BE2C (cell line): Measurements from ENCODE around the gene ITIH1.
A peak's percentile ranks its signal among the peaks of the same experiment; 100 is the strongest.

Experiments used
- DNase-seq: peaks from one replicate; pipeline ENCODE4 v3.0.0-alpha.2; 2020
- H3K27me3 ChIP-seq: fragments of 250-450 bp; sonication (Bioruptor Pico); 2 replicates; pipeline ENCODE4 v1.5.1; 2020; ENCODE audit warnings: mild to moderate bottlenecking
- H3K36me3 ChIP-seq: fragments of 250-450 bp; sonication (Bioruptor Pico); 2 replicates; pipeline ENCODE4 v1.5.1; 2020; ENCODE audit warnings: mild to moderate bottlenecking
- H3K4me1 ChIP-seq: fragments of 250-450 bp; sonication (Bioruptor Pico); 2 replicates; pipeline ENCODE4 v1.5.1; 2020
- H3K4me3 ChIP-seq: 2 replicates; pipeline ENCODE4 v1.5.1; 2011; ENCODE audit warnings: low read depth, low read length
- H3K9me3 ChIP-seq: fragments of 250-450 bp; sonication (Bioruptor Pico); 2 replicates; pipeline ENCODE4 v1.5.1; 2020
- TF ChIP-seq, protein P1 (sequence below): IDR thresholded peaks from 2 replicates; pipeline ENCODE4 v1.5.1; 2012; ENCODE audit warnings: mild to moderate bottlenecking, low read depth, low read length

Gene ITIH1

GRCh38 chr3:52756141-52756540 lies 21.3 kb upstream of the ITIH1 start:
- TF ChIP-seq, protein P1, sequence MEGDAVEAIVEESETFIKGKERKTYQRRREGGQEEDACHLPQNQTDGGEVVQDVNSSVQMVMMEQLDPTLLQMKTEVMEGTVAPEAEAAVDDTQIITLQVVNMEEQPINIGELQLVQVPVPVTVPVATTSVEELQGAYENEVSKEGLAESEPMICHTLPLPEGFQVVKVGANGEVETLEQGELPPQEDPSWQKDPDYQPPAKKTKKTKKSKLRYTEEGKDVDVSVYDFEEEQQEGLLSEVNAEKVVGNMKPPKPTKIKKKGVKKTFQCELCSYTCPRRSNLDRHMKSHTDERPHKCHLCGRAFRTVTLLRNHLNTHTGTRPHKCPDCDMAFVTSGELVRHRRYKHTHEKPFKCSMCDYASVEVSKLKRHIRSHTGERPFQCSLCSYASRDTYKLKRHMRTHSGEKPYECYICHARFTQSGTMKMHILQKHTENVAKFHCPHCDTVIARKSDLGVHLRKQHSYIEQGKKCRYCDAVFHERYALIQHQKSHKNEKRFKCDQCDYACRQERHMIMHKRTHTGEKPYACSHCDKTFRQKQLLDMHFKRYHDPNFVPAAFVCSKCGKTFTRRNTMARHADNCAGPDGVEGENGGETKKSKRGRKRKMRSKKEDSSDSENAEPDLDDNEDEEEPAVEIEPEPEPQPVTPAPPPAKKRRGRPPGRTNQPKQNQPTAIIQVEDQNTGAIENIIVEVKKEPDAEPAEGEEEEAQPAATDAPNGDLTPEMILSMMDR = no peak
- no peak overlapping the region for H3K4me3 ChIP-seq
- H3K27me3 ChIP-seq = no peaks in the 10 kb centered on the region
- DNase-seq = no peak
- H3K9me3 ChIP-seq = no peaks in the 10 kb centered on the region
- H3K36me3 ChIP-seq = no peaks in the 10 kb centered on the region; the same call in 1 of the 2 replicates
- no peaks in the 10 kb centered on the region for H3K4me1 ChIP-seq

DNA sequence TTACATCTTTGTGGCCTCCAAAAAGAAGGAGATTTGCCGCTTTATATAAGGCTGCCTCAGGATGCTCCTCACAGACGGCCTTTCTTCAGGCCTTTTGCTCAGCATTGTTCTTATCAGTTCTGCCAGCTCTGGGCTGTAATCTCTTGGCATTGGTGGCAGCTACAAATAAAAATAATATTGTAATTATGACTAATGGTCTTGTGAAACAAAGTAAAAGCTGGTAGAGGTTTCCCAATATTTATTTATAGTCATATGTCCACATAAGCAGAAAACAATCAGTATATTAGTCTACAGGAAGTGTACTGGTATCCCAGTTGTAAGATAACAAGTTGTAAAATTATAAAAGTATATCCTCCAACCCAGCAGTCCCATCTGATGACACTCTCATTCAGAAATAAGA lies 13.9 kb upstream of the ITIH1 start:
- no peaks in the 10 kb centered on the region for H3K4me1 ChIP-seq
- no peaks in the 10 kb centered on the region for H3K9me3 ChIP-seq
- H3K4me3 ChIP-seq = no peak overlapping the region
- no peaks in the 10 kb centered on the region for H3K36me3 ChIP-seq
- H3K27me3 ChIP-seq = no peaks in the 10 kb centered on the region
- no peak for DNase-seq
- TF ChIP-seq, protein P1 = no peak

DNA sequence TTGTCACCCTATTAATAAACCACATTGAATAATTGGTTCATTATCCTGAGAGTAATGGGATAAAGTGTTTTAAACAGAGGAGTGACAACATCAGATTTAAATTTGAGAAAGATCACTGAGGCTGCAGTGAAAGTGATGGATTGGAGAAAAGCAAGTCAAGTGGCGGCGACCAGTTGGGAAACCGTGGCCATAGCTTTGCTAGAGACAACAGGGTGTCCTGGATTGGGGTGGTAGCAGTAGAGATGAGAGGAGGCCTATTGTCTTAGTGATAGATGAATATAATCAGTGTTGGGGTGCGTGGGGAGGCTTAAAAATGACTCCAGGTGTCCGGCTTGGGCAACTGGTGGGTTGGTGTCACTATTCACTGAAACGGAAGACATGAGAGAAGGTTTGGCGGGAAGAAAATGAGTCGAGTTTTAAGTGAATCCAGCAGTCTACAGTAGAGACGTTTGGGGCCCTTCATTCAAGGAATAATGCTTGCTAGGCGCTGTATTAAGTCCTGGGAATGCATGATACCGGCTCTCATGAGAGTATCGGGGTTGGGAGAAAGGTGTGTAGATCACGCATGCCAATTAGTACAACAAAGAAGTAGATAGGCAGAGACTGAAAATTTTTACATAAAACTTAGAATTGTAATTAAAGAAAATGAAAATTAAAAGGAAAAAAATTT lies 7.5 kb upstream of the ITIH1 start:
- H3K36me3 ChIP-seq = no peaks in the 10 kb centered on the region
- no peaks in the 10 kb centered on the region for H3K4me1 ChIP-seq
- H3K4me3 ChIP-seq = peak overlapping the region; percentile 75
- no peaks in the 10 kb centered on the region for H3K27me3 ChIP-seq
- H3K9me3 ChIP-seq = no peaks in the 10 kb centered on the region
- no peak for DNase-seq
- TF ChIP-seq, protein P1 = no peak

GRCh38 chr3:52770496-52771333 lies 6.7 kb upstream of the ITIH1 start, which contains the start of gene NEK4:
Gene NEK4 (minus strand): TSS chr3:52770940. CDS start chr3:52770746, 194 bp downstream.
- peak within 1 kb of the TSS; percentile 75 for H3K4me3 ChIP-seq
- TF ChIP-seq, protein P1 = no peak
- no peaks in the 10 kb centered on the region for H3K4me1 ChIP-seq
- H3K36me3 ChIP-seq = no peaks in the 10 kb centered on the region
- peak; percentile 90 for DNase-seq
- no peaks in the 10 kb centered on the region for H3K9me3 ChIP-seq
- no peaks in the 10 kb centered on the region for H3K27me3 ChIP-seq

DNA sequence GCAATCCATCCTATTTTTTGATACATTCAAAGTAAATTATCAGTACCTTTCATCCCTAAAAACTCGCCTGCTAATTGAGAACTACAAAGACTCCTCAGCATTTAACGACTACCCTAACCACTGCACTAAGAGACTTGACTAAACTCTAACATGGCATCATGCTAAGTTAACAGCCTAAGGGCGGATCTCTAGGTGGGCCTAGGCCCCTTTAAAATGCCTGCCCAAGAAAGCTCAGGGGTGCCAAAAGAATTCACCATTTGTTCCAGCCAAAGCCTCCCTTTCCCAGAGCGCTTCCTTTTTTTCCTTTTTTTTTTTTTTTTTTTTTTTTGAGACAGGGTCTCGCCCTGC lies 6.1 kb upstream of the ITIH1 start:
- H3K27me3 ChIP-seq = no peaks in the 10 kb centered on the region
- no peaks in the 10 kb centered on the region for H3K4me1 ChIP-seq
- no peaks in the 10 kb centered on the region for H3K36me3 ChIP-seq
- peak overlapping the region; percentile 75 for H3K4me3 ChIP-seq
- DNase-seq = no peak
- H3K9me3 ChIP-seq = no peaks in the 10 kb centered on the region
- TF ChIP-seq, protein P1 = no peak

GRCh38 chr3:52771702-52772101 lies 5.7 kb upstream of the ITIH1 start:
- Histone ChIP-seq H3K9me3 (no peaks in the 10 kb centered on the region), H3K27me3 (no peaks in the 10 kb centered on the region), H3K36me3 (no peaks in the 10 kb centered on the region), H3K4me1 (no peaks in the 10 kb centered on the region), H3K4me3 (no peak overlapping the region)
- no peak for DNase-seq
- TF ChIP-seq, protein P1 = no peak
